NCI-H1092 (cell line): ENCODE data around the gene MLPH.
"Not testable (repeated sequence)": the region's sequence is repeated elsewhere in the genome, so short reads cannot be mapped to it uniquely, and the experiment has no call there.

ENCODE experiments used
- DNase-seq: peaks from one replicate; lab custom pipeline; 2025; lab: John Stamatoyannopoulos, UW

MLPH gene

GRCh38 chr2:237458519-237458918 lies 28.5 kb upstream of the MLPH start:
- no peak for DNase-seq

DNA sequence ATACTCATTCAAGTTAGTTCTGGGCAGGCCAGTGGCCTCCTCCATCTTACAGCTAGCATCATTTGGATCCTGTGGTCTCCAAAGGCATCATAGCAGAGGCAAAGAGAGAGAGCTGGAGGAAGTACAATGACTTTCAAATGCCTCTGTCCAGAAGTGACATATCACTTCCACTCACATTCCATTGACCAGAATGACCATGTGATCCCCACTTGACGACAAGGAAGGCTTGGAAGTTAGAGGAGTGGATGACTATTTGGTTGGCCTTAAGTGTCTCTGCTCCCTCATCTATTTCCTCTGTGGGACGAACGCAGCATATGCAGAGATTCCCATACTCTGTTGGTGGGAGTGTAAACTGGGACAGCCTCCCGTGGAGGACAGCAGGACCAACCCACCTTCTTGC lies 27.8 kb upstream of the MLPH start:
- no peak for DNase-seq

DNA sequence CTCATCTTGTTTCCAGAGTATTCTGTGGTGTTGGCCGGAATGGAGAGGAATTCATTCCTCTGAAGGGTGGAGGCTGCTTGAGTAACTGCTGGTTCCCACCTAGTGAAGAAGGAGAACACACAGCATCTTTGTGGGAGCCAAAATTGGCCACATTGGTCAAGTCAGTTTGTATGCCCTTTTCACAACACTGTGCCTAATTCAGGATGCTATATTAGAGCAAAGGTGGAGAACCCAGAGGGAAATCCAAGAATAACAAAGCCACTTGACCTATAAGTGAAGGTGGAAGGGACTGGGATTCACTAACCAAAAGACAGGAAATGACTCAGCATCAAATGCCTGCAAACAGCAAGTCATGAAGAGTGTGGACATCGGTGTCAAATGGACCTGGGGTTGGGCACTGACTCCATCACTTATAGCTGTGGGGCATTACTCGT lies 27.3 kb upstream of the MLPH start:
- no peak for DNase-seq

- no peak for DNase-seq
Observed at GRCh38 chr2:237464757-237465391, 22.2 kb upstream of the MLPH start.

DNA sequence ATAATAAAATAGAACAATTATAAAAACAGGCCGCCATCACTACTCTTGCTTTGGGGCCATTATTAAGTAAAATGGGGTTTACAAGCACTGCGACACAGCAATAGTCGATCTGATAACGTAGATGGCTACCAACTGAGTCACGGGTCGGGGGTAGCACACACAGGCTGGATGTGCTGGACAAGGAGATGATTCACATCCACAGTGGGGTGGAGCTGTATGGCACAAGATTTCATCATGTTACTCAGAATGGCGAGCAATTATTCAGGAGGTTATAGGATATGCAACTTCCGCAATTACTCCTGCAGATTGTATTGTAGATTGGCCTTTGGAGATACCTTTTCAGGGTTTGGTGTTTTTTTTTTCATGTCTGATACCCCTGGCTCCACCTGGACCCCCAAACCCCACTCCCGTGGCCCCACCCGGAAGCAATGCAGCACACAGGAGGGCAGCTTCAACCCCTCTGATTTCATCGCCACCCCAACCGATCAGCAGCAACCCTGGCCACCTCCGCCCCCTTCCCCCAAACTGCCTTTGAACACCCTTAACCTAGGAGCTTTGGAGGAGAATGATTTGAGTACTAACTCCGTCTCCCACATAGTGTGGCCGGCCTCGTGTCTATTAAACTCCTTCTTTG lies 21.4 kb upstream of the MLPH start:
- DNase-seq: no peak

- DNase-seq: no peak
Observed at GRCh38 chr2:237466211-237466610, 20.8 kb upstream of the MLPH start.

GRCh38 chr2:237467447-237468179 lies 19.4 kb upstream of the MLPH start:
- no peak for DNase-seq

DNA sequence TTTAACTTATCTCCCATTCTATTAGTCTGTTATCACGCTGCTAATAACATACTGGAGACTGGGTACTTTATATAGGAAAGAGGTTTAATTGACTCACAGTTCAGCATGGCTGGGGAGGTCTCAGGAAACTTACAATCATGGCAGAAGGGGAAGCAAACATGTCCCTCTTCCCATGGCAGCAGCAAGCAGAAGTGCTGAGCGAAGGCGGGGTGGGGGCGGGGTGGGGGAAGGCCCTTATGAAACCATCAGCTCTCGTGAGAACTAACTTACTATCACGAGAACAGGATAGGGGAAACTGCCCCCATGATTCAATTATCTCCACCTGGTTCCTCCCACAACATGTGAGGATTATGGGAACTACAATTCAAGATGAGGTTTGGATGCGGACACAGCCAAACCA lies 17.6 kb upstream of the MLPH start:
- not testable (repeated sequence) for DNase-seq

DNA sequence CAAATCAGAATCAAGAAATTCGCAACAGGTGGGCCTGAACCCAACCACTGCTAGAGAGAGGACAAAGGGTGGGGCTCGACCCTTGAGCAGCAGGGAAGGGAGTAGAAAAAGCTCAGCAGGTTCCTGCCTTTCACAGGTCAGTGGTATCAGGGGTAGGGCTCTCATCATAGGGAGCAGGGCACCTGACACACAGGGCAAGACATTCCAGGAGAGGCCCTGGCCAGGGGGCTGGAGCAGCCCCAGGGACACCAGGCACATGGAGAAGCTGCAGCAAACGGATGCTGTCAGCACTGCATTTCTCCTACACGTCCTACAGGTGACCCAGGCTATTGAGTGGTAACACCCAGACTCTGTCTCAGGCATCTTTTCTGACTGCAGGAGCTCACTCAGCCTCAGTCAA lies 17.2 kb upstream of the MLPH start:
- no peak for DNase-seq

- DNase-seq: no peak
Observed at GRCh38 chr2:237470914-237471313, 16.1 kb upstream of the MLPH start.

- DNase-seq: no peak
Observed at GRCh38 chr2:237471438-237472186, 15.4 kb upstream of the MLPH start.

- DNase-seq: no peak
Observed at GRCh38 chr2:237472187-237472712, 14.8 kb upstream of the MLPH start.

DNA sequence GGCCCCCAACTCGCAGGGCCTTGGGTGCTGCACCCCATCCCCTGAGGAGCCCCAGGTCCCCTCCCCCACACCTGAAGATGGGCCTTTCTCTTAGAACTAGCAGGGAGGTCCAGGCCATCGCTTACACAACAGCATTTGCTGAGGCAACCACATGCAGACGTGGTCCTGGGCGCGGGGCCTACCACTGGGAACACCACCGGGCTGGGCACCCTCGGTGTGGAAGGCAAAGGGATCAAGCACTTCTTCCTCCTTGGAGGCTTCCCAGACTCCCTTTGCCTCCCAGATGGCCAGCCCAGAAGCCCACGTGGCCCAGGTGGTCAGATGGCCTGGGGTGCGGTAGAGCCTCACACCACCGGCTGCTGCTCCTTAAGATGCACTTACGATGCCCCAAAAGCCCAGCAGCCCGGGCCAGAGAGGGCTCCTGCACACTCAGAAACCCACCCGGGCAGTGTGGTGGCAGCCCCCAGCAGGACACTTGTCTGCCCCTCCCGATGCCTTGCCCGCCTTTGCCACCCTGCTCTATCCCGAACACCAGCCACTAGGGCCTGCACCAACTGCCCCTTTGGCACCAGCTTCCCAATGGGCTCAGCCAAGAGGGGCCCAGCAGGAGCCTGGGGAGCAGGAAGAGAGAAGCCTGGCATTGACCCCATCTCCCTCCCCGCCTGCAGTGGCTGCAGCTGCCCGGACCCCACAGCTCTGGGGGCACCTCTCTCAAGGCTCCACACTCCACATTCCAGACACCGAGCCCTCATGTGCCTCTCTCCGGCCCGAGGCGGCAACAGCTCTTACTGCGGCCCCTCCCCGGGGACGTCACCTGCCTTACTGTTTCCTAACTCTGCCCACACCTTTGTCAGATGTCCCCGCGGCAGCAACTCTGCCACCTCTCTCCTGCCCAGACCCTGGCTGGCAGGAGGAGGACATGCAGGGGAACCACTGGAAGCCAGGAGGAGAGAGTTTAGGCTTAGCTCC lies 13.9 kb upstream of the MLPH start:
- DNase-seq: no peak

DNA sequence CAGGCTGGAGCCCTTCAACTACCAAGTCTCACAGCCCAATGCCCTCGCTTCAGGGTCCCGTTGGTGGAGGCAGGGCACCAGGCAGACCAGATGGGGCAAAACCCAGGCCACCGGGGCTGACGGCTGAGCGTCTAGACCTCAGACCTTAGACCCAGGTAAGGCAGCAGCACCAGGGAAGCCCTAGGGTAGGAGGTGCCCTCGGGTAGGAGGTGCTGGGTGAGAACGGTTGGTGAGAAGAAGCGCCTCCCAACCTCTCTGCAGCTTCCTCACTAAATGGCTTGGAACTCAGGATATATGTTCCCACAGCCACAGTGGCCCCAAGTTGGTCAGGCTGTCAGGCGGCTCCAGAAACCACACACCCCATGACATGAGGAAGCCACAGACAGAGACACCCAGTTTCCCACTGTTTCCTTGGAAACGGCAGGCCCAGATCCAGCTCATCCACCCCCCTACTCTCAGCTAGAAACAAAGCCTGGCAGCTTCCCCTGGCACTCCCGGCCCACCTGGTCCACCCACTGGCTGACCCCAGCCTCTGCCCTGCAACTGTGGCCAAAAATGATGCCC lies 13.1 kb upstream of the MLPH start:
- no peak for DNase-seq

GRCh38 chr2:237474442-237474911 lies 12.6 kb upstream of the MLPH start:
- no peak for DNase-seq

DNA sequence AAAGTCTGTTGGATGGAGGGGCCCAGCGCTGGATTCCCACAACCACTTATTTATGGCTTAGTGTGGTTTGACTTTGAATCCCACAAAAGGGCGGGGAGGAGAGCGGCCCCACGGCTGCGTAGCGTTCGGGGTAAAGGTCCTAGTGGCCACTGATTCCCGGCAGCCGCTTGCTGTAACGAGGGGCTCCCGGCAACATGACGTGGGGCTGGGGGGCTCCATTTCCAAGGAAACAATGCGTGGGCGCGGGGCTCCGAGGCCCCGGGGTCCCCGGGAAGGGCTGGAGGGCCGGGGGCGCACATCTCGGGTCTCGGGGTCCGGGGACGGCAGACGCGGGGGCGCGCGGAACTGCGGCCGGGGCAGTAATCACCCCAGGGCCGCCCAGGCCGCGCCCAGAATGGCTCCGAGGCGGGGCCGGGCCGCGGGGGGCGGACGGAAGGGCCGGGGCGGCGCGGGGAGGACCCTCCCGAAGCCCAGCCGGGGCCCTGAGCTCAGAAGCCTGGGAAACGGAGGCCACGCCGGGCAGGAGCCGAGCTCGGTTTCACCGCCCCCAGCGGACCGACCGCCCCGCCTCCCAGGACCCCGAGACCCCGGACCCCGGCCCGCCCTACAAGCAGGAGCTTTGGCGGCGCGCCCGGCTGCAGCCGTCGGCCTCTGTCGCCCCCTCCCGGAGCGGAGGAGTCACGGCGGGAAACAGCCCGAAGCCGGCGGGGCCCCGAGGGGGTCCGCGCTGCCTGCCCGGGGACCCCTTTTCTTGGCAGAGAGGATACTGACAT lies 11.9 kb upstream of the MLPH start:
- no peak for DNase-seq

GRCh38 chr2:237475704-237476141 lies 11.3 kb upstream of the MLPH start:
- DNase-seq: no peak

GRCh38 chr2:237478095-237478494 lies 9.0 kb upstream of the MLPH start:
- DNase-seq: no peak

DNA sequence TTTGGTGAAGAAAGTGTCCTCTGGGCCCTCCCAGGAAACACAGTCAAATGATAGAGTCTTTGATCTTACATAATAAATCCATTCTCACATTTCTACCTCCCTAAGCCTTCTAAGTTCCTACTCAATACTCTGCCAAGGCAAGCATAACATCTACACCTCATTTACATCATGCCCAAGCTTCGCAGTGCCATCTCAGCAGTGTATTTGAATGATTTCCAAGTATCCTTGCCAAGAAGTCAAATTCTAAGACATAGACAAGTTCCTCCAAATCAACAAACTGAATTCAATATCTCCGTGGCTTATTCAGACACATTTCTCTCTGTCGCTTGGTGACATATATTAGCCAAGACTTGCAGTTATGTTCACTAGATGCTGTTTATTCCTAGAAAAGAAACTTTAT lies 8.1 kb upstream of the MLPH start:
- no peak for DNase-seq

GRCh38 chr2:237479747-237480146 lies 7.3 kb upstream of the MLPH start:
- no peak for DNase-seq
